Measurements from ENCODE around the gene AHRR.
"Not testable (repeated sequence)": the region's sequence is repeated elsewhere in the genome, so short reads cannot be mapped to it uniquely, and the experiment has no call there.

Gene AHRR

GRCh38 chr5:472656-473550 is 151.4 kb downstream of the AHRR start:
- DNase-seq (ENCODE audit: low read depth in 1 of 2, low spot score in 1 of 2): peak; percentile 79 to 84

- peak in 1 of 2 donors; percentile 14 for DNase-seq (ENCODE audit: low read depth in 1 of 2, low spot score in 1 of 2)
Measured at GRCh38 chr5:473551-474192, 152.2 kb downstream of the AHRR start.

GRCh38 chr5:474232-474839 is 152.8 kb downstream of the AHRR start:
- DNase-seq (ENCODE audit: low read depth in 1 of 2, low spot score in 1 of 2): not testable (repeated sequence)

- DNase-seq (ENCODE audit: low read depth in 1 of 2, low spot score in 1 of 2): no peak
Measured at GRCh38 chr5:474840-475661, 153.5 kb downstream of the AHRR start.

- DNase-seq (ENCODE audit: low read depth in 1 of 2, low spot score in 1 of 2): no peak
Measured at GRCh38 chr5:475704-476101, 154.2 kb downstream of the AHRR start.

GRCh38 chr5:476102-476813 is 154.7 kb downstream of the AHRR start:
- DNase-seq (ENCODE audit: low read depth in 1 of 2, low spot score in 1 of 2): no peak

- DNase-seq (ENCODE audit: low read depth in 1 of 2, low spot score in 1 of 2): no peak
Measured at GRCh38 chr5:476814-477175, 155.3 kb downstream of the AHRR start.

- DNase-seq (ENCODE audit: low read depth in 1 of 2, low spot score in 1 of 2): no peak
Measured at GRCh38 chr5:477247-477646, 155.7 kb downstream of the AHRR start.

- DNase-seq (ENCODE audit: low read depth in 1 of 2, low spot score in 1 of 2): no peak
Measured at GRCh38 chr5:477871-478270, 156.4 kb downstream of the AHRR start.

- no peak for DNase-seq (ENCODE audit: low read depth in 1 of 2, low spot score in 1 of 2)
Measured at GRCh38 chr5:478369-478981, 157.0 kb downstream of the AHRR start.

- no peak for DNase-seq (ENCODE audit: low read depth in 1 of 2, low spot score in 1 of 2)
Measured at GRCh38 chr5:478982-479535, 157.5 kb downstream of the AHRR start.

- no peak for DNase-seq (ENCODE audit: low read depth in 1 of 2, low spot score in 1 of 2)
Measured at GRCh38 chr5:479566-480319, 158.2 kb downstream of the AHRR start.

- DNase-seq (ENCODE audit: low read depth in 1 of 2, low spot score in 1 of 2): no peak
Measured at GRCh38 chr5:481347-481746, 159.8 kb downstream of the AHRR start.

- no peak for DNase-seq (ENCODE audit: low read depth in 1 of 2, low spot score in 1 of 2)
Measured at GRCh38 chr5:482021-482420, 160.5 kb downstream of the AHRR start.

- DNase-seq (ENCODE audit: low read depth in 1 of 2, low spot score in 1 of 2): no peak
Measured at GRCh38 chr5:482506-482905, 161.0 kb downstream of the AHRR start.

- DNase-seq (ENCODE audit: low read depth in 1 of 2, low spot score in 1 of 2): no peak
Measured at GRCh38 chr5:483011-483410, 161.5 kb downstream of the AHRR start.

GRCh38 chr5:483434-484140 is 162.1 kb downstream of the AHRR start:
- DNase-seq (ENCODE audit: low read depth in 1 of 2, low spot score in 1 of 2): no peak

- no peak for DNase-seq (ENCODE audit: low read depth in 1 of 2, low spot score in 1 of 2)
Measured at GRCh38 chr5:484556-484955, 163.0 kb downstream of the AHRR start.

All from activated CD4-positive, alpha-beta T cell treated with anti-CD3 and anti-CD28 coated beads, Interleukin-2, amount 50 U/mL, for 24 hours (primary cell).